Nephron progenitor cell (in vitro differentiated cells): Measurements from ENCODE around the gene ZC3H7B.

Experiments used
- DNase-seq: peaks from one replicate; pipeline ENCODE4 v3.0.0; 2021
- H3K27ac Mint-ChIP-seq: 2 replicates; pipeline ENCODE4 v1.8.0; 2021; ENCODE audit warnings: mild to moderate bottlenecking, moderate library complexity, mixed read lengths
- H3K27me3 Mint-ChIP-seq: 2 replicates; pipeline ENCODE4 v1.8.0; 2021; ENCODE audit warnings: mild to moderate bottlenecking, low read depth, mixed read lengths; ENCODE audit not compliant: poor library complexity
- H3K36me3 Mint-ChIP-seq: 2 replicates; pipeline ENCODE4 v1.8.0; 2021; ENCODE audit warnings: low read depth, mixed read lengths
- H3K4me1 Mint-ChIP-seq: 2 replicates; pipeline ENCODE4 v1.8.0; 2021; ENCODE audit warnings: mixed read lengths
- H3K4me3 Mint-ChIP-seq: 2 replicates; pipeline ENCODE4 v1.8.0; 2021; ENCODE audit warnings: mild to moderate bottlenecking, moderate library complexity, mixed read lengths
- H3K9me3 Mint-ChIP-seq: 2 replicates; pipeline ENCODE4 v1.8.0; 2021; ENCODE audit warnings: mild to moderate bottlenecking, moderate library complexity, mixed read lengths
- CTCF ChIP-seq: fragments of 200-600 bp; sonication (generic); IDR thresholded peaks from 2 replicates; pipeline ENCODE4 v1.5.0; 2021; ENCODE audit warnings: antibody characterized with exemption

The ZC3H7B gene

DNA sequence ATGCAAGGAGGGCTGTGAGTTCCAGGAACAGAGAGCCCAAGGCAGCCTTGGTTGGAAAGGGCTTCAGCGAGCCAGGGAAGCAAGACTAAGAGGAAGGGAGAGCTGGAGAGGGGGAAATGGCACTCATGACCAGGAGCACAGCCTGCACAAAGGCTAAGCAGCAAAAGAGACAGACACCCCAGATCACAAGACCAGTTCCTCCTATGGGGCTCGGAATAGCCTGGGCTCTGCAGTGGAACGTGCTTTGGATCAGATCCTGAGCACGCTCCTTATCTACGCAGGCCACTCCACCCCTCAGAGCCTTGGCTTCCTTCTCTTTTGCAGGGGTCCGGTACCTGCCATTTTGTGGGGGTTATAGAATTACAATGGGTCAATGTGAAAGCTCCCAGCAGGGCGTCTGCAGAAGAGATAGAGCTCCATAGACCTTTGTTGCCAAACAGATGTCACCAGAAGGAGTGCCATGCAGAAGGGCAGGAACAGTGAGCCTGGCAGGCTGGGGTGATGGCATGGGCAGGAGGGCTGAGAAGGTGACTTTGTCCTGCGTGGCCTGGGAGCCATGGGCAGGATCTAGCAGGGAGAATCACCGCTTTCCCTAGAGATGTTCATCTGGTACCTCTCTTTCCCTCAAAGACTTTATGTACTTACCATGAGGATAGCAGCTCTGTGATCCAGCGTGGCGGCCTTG is 33.8 kb downstream of the ZC3H7B start:
- DNase-seq, result no peak
- Mint-ChIP-seq H3K27me3 (no peaks in the 10 kb centered on the region), H3K27ac (peak overlapping the region; percentile 79), H3K4me3 (no peak overlapping the region), H3K36me3 (peaks cover 43% of the 10 kb centered on the region), H3K4me1 (no peaks in the 10 kb centered on the region), H3K9me3 (no peaks in the 10 kb centered on the region)
- TF ChIP-seq CTCF, result no peak

GRCh38 chr22:41338614-41339212 is 37.4 kb downstream of the ZC3H7B start:
- Mint-ChIP-seq H3K27me3 (no peaks in the 10 kb centered on the region), H3K9me3 (no peaks in the 10 kb centered on the region), H3K27ac (no peak overlapping the region), H3K4me1 (no peaks in the 10 kb centered on the region), H3K36me3 (peaks cover 18% of the 10 kb centered on the region), H3K4me3 (no peak overlapping the region)
- no peak for DNase-seq
- TF ChIP-seq CTCF, result no peak

DNA sequence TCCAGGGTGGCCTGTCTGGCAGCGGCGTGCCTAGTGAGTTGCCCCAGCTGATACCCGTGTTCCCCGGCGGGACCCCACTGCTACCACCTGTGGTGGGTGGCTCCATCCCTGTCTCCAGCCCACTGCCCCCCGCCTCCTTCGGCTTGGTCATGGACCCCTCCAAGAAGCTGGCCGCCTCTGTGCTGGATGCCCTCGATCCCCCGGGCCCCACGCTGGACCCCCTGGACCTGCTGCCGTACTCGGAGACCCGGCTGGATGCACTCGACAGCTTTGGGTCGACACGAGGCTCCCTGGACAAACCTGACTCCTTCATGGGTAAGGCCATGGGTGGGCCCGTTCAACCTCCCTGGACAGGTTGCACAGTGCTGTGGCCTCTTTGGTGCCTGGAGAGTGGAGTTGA is 38.5 kb downstream of the ZC3H7B start:
- no peak overlapping the region for H3K4me3 Mint-ChIP-seq
- no peaks in the 10 kb centered on the region for H3K27me3 Mint-ChIP-seq
- peaks cover 20% of the 10 kb centered on the region for H3K36me3 Mint-ChIP-seq
- no peaks in the 10 kb centered on the region for H3K9me3 Mint-ChIP-seq
- TF ChIP-seq CTCF, result no peak
- DNase-seq, result no peak
- H3K4me1 Mint-ChIP-seq, result no peaks in the 10 kb centered on the region
- H3K27ac Mint-ChIP-seq, result no peak overlapping the region

- Mint-ChIP-seq H3K4me3 (no peak overlapping the region), H3K36me3 (peaks cover 19% of the 10 kb centered on the region), H3K27ac (no peak overlapping the region), H3K27me3 (no peaks in the 10 kb centered on the region), H3K9me3 (no peaks in the 10 kb centered on the region), H3K4me1 (no peaks in the 10 kb centered on the region)
- no peak for TF ChIP-seq CTCF
- DNase-seq, result no peak
Observed at GRCh38 chr22:41340357-41340756, 39.0 kb downstream of the ZC3H7B start.

DNA sequence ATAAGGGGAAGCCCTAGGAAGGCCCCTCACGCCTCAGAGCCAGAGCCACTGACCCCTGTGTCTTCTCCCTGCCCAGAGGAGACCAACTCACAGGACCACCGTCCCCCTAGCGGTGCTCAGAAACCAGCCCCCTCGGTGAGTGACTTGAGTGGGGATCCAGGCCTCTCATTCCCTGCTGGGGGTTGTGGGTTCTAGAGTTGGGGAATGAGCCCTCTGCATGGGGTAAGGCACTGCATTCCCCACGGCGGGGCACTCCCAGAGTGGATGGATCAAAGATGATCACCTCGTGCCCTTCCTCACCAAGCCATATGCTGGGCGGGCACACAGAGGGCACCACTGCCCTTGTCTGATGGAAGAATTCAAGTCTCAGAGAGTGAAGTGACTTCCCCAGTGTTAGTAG is 39.7 kb downstream of the ZC3H7B start:
- no peak for TF ChIP-seq CTCF
- H3K9me3 Mint-ChIP-seq, result no peaks in the 10 kb centered on the region
- H3K36me3 Mint-ChIP-seq, result peaks cover 13% of the 10 kb centered on the region
- H3K4me1 Mint-ChIP-seq, result no peaks in the 10 kb centered on the region
- H3K27ac Mint-ChIP-seq, result no peak overlapping the region
- DNase-seq, result no peak
- H3K4me3 Mint-ChIP-seq, result no peak overlapping the region
- no peaks in the 10 kb centered on the region for H3K27me3 Mint-ChIP-seq

- Mint-ChIP-seq H3K36me3 (peaks cover 12% of the 10 kb centered on the region), H3K27me3 (no peaks in the 10 kb centered on the region), H3K4me1 (no peaks in the 10 kb centered on the region), H3K27ac (peak overlapping the region; percentile 77), H3K4me3 (no peak overlapping the region), H3K9me3 (no peaks in the 10 kb centered on the region)
- no peak for DNase-seq
- no peak for TF ChIP-seq CTCF
Observed at GRCh38 chr22:41341990-41342389, 40.7 kb downstream of the ZC3H7B start.
